SK-N-MC (cell line): ENCODE results near the gene TCERG1L.
"Not testable (repeated sequence)": the region's sequence is repeated elsewhere in the genome, so short reads cannot be mapped to it uniquely, and the experiment has no call there.

Experiments used
- EZH2 ChIP-seq: fragments of 200-600 bp; sonication (generic); IDR thresholded peaks from one replicate; pipeline ENCODE4 v1.6.1; 2017; ENCODE audit warnings: antibody characterized with exemption
- FOXP2 ChIP-seq: optimal IDR thresholded peaks from 2 replicates; pipeline ENCODE3; 2011; ENCODE audit warnings: mild to moderate bottlenecking, moderate library complexity; ENCODE audit not compliant: insufficient read depth; ENCODE audit errors: extremely low read length, control extremely low read depth
- POLR2AphosphoS5 ChIP-seq: IDR thresholded peaks from 2 replicates; pipeline ENCODE4 v1.6.1; 2012; ENCODE audit warnings: mild to moderate bottlenecking, low read depth, low read length, borderline replicate concordance

DNA sequence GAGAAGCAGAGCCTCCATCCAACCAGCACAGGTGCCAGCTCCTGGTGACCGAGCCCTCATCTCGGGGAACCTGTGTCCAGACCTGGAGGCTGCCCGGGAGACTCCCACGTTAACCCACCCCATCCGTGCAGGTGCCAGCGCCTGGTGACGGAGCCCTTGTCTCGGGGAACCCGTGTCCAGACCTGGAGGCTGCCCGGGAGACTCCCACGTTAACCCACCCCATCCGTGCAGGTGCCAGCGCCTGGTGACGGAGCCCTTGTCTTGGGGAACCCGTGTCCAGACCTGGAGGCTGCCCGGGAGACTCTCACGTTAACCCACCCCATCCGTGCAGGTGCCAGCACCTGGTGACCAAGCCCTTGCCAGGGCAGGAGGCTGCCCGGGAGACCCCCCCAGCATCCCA lies 11.1 kb upstream of the TCERG1L start:
- TF ChIP-seq FOXP2, POLR2AphosphoS5, EZH2: not testable (repeated sequence)
